Dedifferentiated amniotic fluid mesenchymal stem cell (primary cell): ENCODE results near the gene RABL3.
"Not testable (repeated sequence)": the region's sequence is repeated elsewhere in the genome, so short reads cannot be mapped to it uniquely, and the experiment has no call there.

Experiments used
- DNase-seq: peaks from one replicate; pipeline ENCODE4 v3.0.0-alpha.2; 2016; ENCODE audit errors: extremely low spot score

Gene RABL3

DNA sequence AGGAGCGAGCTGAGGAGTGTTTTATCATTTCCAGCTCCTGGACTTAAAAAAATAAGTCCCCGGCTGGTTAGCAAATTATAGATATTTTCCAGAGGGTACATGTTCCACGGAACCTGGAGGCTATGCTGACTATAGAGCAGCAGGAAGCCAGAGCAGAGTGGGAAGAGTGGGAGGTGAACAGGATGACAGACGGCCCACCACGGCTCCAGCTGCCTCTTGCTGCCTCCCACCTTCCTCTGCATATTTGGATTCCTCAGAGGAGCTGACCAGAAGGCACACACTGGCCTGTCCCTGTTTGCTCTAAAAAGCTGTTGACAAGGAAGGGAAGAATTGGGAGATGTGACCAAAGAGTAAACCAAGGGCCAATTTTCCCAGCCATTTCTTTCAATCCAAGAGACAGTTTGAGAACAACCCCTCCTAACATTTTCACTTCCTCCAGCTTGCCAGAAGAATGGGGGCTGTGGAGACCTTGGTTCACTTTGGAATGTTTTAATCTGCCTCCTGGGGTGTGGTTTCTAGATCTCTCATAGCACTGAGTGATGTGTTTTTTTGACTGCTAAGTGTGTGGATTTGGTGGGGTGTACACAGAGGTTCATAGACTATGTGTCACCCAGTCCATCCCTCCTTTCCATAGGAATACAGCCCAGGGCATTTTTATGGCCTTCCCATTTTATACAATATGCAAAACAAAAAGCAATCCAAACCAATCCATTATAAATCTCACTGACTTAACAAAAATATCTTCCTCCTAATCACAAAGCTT is 97.1 kb downstream of the RABL3 start:
- DNase-seq = no peak

DNA sequence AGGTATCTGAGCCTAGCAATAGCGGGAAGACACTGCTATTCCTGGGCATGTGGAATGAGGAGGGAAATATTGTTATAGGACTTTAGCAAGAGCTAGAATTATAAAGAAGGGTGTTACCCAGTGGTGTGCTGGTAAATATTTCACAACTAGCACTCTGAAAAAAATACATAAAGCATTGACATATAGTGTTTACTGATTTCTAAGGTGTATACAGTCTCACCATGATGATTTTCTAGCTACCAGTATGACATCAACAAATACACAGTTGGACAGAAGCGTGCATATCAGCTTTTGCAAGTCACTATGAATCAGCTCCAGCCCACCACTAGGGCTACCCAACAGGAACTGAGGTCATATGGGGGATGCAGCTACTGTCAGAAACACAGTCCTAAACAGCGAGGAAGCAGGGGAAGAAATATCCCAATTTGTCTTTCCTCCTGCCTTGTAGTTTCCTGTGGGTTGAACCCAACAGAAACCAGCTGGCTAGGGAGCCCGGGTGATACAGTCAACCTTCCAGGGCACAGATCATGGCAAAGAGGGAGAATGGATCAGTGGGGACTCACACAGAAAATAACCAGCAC is 99.9 kb downstream of the RABL3 start:
- no peak for DNase-seq

DNA sequence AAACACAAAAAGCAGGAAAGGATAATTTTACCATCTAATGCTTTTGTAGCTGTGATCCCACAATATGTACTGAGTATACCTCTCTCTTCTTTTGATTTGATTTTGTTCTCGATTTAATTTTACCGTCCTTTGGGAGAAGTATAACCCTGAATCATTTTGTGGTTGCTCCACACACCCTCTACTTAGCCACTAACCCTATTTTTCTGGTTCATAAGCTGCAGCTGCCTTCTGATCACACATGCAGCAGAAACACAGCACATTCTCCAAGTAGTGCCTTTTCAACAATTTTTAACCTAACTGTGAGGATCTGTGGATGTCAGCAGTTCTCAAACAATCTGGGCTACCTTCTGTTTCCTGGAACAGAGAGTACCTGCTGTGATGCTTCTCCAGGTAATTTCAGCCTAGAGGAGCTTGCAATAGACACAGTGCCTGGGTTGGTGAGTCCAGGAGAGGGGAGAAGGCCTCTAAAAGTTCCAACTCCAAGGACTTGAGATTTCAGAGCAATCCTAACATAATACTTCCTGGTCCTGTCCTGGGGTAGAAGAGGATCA is 100.5 kb downstream of the RABL3 start:
- no peak for DNase-seq

DNA sequence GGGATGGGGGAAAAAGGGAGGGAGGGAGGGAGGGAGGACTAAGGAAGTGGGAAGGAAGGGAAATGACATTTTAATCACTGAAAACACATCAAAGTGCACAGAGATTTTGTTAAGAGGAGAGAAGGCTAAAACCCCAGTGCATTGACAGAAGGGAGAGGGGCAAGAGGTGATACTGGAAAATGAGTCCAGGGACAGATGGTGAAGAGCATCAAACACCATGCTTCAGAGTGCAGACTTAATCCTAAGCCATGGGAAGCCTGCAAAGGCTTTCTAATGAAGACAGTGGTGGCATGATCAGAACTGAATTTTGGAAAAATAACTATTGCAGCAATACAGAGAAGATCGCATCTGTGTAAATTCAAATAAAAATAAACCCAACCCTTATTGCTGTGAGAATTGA is 102.1 kb downstream of the RABL3 start:
- DNase-seq = no peak

DNA sequence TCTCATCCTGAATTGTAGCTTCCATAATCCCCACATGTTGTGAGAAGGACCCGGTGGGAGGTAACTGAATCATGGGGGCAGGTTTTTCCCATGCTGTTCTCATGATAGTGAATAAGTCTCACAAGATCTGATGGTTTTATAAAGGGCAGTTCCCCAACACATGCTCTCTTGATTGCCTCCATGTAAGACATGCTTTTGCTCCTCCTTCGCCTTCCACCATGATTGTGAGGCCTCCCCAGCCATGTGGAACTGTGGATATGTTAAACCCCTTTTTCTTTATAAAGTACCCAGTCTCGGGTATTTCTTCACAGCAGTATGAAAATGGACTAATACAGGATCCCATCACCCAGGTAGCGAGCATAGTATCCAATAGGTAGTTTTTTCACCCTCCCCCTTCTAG is 103.5 kb downstream of the RABL3 start:
- not testable (repeated sequence) for DNase-seq

DNA sequence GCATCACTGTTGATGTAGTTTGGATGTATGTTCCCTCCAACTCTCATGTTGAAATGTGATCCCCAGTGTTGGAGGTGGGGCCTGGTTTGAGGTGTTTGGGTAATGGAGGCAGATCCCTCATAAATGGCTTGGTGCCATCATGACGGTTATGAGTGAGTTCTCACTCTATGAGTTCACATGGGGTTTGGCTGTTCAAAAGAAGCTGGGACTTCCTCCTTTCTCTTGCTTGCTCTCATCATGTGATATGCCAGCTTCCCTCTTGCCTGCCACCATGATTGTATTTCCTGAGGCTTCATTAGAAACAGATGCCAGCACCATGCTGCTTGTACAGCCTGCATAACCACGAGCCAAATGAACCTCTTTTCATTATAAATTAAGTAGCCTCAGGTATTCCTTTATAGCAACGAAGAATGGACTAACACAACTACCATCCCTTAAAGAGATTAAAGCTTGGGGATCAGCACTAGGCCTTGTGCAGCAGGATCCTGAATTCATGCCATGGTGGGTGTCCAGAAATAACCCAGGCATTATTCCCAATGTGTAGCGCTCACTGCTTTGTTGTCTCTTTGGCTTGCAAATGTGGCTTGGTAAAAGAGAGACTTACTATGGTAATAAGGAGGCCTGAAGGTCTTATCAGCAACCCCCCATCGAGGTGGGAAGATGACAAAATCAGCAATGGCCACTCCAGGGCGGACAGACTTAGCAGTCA is 104.3 kb downstream of the RABL3 start:
- DNase-seq = no peak

DNA sequence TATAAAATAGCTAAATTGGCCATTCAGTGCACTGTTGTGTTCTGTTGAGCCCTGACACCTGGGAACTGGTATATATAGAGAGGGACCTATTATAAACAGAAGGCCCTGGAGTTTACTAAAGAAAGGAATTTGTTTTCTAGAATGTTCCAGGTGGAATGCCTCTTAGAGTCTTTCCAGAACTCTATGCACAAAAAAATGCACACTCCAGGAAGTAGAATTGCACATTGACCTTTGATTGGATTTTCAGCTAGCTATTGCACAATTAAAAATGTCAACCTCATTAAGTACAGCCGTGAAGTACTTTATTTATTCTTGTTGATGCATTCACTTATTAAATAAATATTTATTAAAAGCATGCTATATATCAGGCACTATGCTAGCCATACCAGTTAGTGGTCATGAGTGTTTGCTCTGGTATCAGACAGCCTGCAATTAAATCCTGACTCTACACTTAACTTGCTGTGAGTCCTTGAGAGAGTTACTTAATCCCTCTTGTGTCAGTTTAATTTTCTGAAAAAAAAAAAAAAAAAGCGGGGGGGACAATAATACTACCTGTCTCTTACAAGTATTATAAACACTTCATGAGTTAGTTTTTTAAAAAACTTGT is 105.4 kb downstream of the RABL3 start:
- DNase-seq = no peak
